Loucy (cell line): ENCODE data around the gene XRCC5.

Experiments
- H2AFZ ChIP-seq: fragments of 200-600 bp; sonication (generic); 2 replicates; pipeline ENCODE4 v1.6.0; 2016; ENCODE audit warnings: antibody characterized with exemption, mild to moderate bottlenecking, low read length, moderate library complexity
- H3F3A ChIP-seq: fragments of 200-600 bp; 2 replicates; pipeline ENCODE4 v1.6.0; 2016; ENCODE audit warnings: antibody characterized with exemption, low read depth, mild to moderate bottlenecking
- H3K27me3 ChIP-seq: fragments of 200-600 bp; sonication (generic); 2 replicates; pipeline ENCODE4 v1.6.1; 2014; ENCODE audit warnings: low read length, mild to moderate bottlenecking; ENCODE audit not compliant: insufficient read depth, poor library complexity, severe bottlenecking
- H3K36me3 ChIP-seq: fragments of 200-600 bp; sonication (generic); 2 replicates; pipeline ENCODE4 v1.6.1; 2016; ENCODE audit warnings: low read length; ENCODE audit not compliant: insufficient read depth
- H3K4me1 ChIP-seq: fragments of 200-600 bp; sonication (generic); 2 replicates; pipeline ENCODE4 v1.5.1; 2014; ENCODE audit warnings: low read length, mild to moderate bottlenecking; ENCODE audit not compliant: insufficient read depth, poor library complexity, severe bottlenecking
- H3K4me2 ChIP-seq: fragments of 200-600 bp; sonication (generic); 2 replicates; pipeline ENCODE4 v1.6.0; 2014; ENCODE audit warnings: antibody characterized with exemption, low read length, low read depth, mild to moderate bottlenecking; ENCODE audit not compliant: poor library complexity, severe bottlenecking
- H3K4me3 ChIP-seq: fragments of 200-600 bp; sonication (generic); 2 replicates; pipeline ENCODE4 v1.5.1; 2014; ENCODE audit warnings: low read length, mild to moderate bottlenecking, mixed read lengths; ENCODE audit not compliant: poor library complexity, severe bottlenecking
- H3K79me2 ChIP-seq: fragments of 200-600 bp; sonication (generic); 2 replicates; pipeline ENCODE4 v1.6.1; 2014; ENCODE audit warnings: low read length; ENCODE audit not compliant: insufficient read depth
- H3K9ac ChIP-seq: fragments of 200-600 bp; sonication (generic); 2 replicates; pipeline ENCODE4 v1.6.0; 2014; ENCODE audit warnings: mild to moderate bottlenecking, low read depth, low read length, moderate library complexity; ENCODE audit not compliant: poor library complexity, severe bottlenecking
- H3K9me2 ChIP-seq: fragments of 200-600 bp; sonication (generic); replicated peaks from 2 replicates; pipeline ENCODE4 v1.6.1; 2016; ENCODE audit warnings: low read depth, low read length, mixed read lengths
- H3K9me3 ChIP-seq: fragments of 200-600 bp; sonication (generic); 2 replicates; pipeline ENCODE4 v1.6.1; 2014; ENCODE audit warnings: mild to moderate bottlenecking, antibody characterized with exemption, low read length, low read depth; ENCODE audit not compliant: insufficient read depth
- H4K20me1 ChIP-seq: fragments of 200-600 bp; sonication (generic); 2 replicates; pipeline ENCODE4 v1.6.0; 2014; ENCODE audit warnings: antibody characterized with exemption, low read length, mild to moderate bottlenecking; ENCODE audit not compliant: insufficient read depth, poor library complexity, severe bottlenecking
- EZH2phosphoT487 ChIP-seq: fragments of 200-600 bp; IDR thresholded peaks from 2 replicates; pipeline ENCODE4 v1.6.1; 2018; ENCODE audit warnings: antibody characterized with exemption, mild to moderate bottlenecking, moderate library complexity, borderline replicate concordance
- TF ChIP-seq, protein P1 (sequence below): fragments of 200-600 bp; sonication (generic); conservative IDR thresholded peaks from 2 replicates; pipeline ENCODE4 v1.5.1; 2014; ENCODE audit warnings: mild to moderate bottlenecking, antibody characterized with exemption, low read length

The XRCC5 gene

DNA sequence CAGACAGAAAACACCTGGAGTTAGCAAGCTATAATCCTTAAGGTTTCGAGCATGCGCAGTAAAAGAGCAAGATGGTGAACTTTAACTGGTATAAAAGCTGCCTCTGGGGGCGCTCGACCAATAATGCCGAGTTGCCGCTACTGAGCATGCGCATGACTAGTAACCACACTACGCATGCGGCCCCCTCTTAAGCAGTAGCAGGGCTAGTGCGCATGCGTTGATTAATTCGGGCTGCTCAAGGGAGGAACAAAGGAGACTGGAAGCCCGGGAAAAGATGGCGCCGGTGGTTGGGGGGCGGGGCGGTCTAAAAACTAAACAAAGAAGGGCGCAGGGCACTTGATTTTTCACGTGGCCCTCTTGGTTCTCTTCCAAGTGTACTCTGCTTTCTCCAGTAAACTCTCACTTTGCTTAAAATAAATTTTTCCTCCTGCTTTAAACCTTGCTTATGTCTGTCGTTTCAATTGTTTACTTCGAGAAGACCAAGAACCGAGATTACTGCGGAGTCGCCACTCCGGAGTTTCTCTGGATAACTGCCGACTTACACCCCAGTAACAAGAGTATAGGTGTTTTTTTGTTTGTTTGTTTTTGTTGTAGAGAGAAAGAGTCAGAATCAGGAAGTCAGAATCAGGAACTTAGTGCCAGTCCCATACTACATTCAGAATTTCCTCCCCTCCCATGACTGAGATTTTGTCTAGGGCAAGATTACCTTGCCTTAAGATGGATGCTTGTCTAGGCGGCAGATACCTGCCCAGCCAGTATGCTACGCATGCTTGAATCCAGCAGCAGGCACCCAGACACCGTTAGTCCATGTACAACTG, 5.8 kb downstream of the XRCC5 start:
- Histone ChIP-seq H3K4me2 (peak overlapping the region; percentile 94), H3F3A (peaks cover 21% of the 10 kb centered on the region), H2AFZ (peak overlapping the region; percentile 90), H3K4me1 (peaks cover 85% of the 10 kb centered on the region), H3K27me3 (peaks cover 1% of the 10 kb centered on the region), H4K20me1 (peaks cover 58% of the 10 kb centered on the region), H3K9me2 (no peaks in the 10 kb centered on the region), H3K36me3 (peaks cover 80% of the 10 kb centered on the region), H3K4me3 (peak overlapping the region; percentile 91), H3K9me3 (no peaks in the 10 kb centered on the region), H3K9ac (peak overlapping the region; percentile 96), H3K79me2 (peaks cover 97% of the 10 kb centered on the region)
- TF ChIP-seq, protein P1, sequence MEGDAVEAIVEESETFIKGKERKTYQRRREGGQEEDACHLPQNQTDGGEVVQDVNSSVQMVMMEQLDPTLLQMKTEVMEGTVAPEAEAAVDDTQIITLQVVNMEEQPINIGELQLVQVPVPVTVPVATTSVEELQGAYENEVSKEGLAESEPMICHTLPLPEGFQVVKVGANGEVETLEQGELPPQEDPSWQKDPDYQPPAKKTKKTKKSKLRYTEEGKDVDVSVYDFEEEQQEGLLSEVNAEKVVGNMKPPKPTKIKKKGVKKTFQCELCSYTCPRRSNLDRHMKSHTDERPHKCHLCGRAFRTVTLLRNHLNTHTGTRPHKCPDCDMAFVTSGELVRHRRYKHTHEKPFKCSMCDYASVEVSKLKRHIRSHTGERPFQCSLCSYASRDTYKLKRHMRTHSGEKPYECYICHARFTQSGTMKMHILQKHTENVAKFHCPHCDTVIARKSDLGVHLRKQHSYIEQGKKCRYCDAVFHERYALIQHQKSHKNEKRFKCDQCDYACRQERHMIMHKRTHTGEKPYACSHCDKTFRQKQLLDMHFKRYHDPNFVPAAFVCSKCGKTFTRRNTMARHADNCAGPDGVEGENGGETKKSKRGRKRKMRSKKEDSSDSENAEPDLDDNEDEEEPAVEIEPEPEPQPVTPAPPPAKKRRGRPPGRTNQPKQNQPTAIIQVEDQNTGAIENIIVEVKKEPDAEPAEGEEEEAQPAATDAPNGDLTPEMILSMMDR = peak; percentile 88
- no peak for TF ChIP-seq EZH2phosphoT487

DNA sequence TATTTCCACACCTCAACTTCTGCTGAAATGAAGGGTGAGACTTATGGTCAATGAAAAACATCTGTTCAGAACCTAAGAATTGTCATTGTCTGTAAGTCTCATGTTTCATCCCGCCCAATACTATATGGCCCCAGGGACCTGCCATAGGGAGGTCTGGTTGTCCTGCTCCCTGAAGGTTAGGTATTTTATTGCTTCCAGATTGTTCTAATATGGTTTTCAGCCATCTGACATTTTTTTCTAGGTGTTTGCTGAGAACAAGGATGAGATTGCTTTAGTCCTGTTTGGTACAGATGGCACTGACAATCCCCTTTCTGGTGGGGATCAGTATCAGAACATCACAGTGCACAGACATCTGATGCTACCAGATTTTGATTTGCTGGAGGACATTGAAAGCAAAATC, 7.3 kb downstream of the XRCC5 start:
- Histone ChIP-seq H4K20me1 (peaks cover 44% of the 10 kb centered on the region), H3K27me3 (no peaks in the 10 kb centered on the region), H3K4me3 (peak overlapping the region; percentile 91), H3K79me2 (peaks cover 97% of the 10 kb centered on the region), H3K9me2 (no peaks in the 10 kb centered on the region), H3K36me3 (peaks cover 81% of the 10 kb centered on the region), H2AFZ (no peak overlapping the region), H3K4me1 (peaks cover 75% of the 10 kb centered on the region), H3K4me2 (peak overlapping the region; percentile 85), H3K9ac (peak overlapping the region; percentile 96), H3K9me3 (no peaks in the 10 kb centered on the region), H3F3A (peaks cover 21% of the 10 kb centered on the region)
- TF ChIP-seq, protein P1 = no peak
- TF ChIP-seq EZH2phosphoT487 = no peak

DNA sequence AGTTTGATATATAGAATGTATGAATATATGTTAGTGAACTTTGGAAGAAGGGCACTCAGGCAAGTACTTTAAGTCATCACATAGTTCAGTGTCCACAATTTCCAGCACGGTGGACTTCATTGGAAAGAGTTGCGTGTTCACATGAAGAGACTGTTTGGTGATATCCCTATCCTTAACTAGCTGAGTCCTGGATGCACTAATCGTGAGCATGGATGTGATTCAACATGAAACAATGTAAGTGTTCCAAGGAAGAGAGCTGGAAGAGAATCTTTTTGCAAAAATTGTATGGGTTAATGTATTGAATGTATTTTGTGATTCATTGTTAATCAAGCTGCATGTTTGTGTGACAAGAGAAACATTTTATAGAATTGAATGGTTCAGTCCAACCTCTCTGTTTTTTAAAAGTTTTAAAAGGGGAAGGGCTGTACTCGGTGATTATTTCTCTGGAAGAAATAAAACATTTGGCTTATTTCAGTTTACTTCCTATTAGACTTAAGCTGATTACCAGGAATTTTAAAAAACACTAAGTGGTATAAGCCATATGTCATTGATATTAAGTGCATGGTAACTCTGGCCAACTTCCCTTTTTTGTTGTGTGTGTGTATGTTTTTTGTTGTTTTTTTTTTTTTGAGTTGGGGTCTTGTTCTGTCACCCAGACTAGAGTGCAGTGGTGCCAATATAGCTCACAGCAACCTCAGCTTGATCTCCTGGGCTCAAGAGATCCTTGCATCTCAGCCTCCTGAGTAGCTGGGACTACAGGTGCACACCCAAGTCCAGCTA, 8.6 kb downstream of the XRCC5 start:
- Histone ChIP-seq H3K36me3 (peaks cover 81% of the 10 kb centered on the region), H3K27me3 (no peaks in the 10 kb centered on the region), H4K20me1 (peaks cover 36% of the 10 kb centered on the region), H3K4me1 (peaks cover 61% of the 10 kb centered on the region), H3K79me2 (peaks cover 97% of the 10 kb centered on the region), H2AFZ (no peak overlapping the region), H3K4me2 (peak overlapping the region; percentile 85), H3K4me3 (no peak overlapping the region), H3F3A (peaks cover 17% of the 10 kb centered on the region), H3K9ac (peak overlapping the region; percentile 96), H3K9me2 (no peaks in the 10 kb centered on the region), H3K9me3 (no peaks in the 10 kb centered on the region)
- TF ChIP-seq, protein P1 = no peak
- TF ChIP-seq EZH2phosphoT487 = no peak
